ENCODE data around the gene AUTS2. TPM values are rescaled to one million over a fixed set of nuclear protein-coding genes. Genes with fewer than 3 reads are reported as not detected.

AUTS2 gene
- total RNA-seq, 1 experiment from 2014 or later: 256 TPM

DNA sequence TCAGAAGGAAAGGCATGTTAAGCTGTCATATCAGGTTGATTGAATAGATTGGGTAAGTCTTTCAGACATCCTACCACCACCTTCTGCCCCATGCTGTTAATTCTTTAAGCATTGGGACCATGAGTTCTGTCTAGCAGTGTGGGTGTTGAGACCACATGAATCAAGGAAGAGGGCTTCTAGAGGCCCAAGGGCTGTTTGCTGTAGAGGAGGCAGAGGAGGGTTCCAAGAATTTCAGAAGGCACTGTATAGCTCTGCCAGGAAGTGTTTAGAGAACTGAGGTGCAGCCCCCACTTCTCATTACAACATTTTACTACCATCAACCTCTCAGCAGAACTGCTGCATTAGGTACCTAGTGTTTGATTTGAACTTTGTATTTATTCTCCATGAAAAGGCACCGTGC, 720.2 kb downstream of the AUTS2 start:
- H3K27ac Mint-ChIP-seq: no peak overlapping the region
- Histone ChIP-seq H3K79me2 (ENCODE audit: insufficient read depth, low read length) (no peaks in the 10 kb centered on the region), H3K9me3 (ENCODE audit: control insufficient read depth, low read depth, low read length) (no peaks in the 10 kb centered on the region), H3K18ac (ENCODE audit: insufficient read length, low read depth, low read length) (no peak overlapping the region), H3K4me1 (ENCODE audit: insufficient read depth, low read length) (peaks cover 2% of the 10 kb centered on the region; the same call in 1 of the 2 replicates), H2AK5ac (ENCODE audit: insufficient read length, low read length) (no peak overlapping the region), H3K23me2 (ENCODE audit: insufficient read length, low read depth, low read length, poor library complexity, severe bottlenecking) (no peaks in the 10 kb centered on the region), H3K79me1 (ENCODE audit: insufficient read depth, low read depth, low read length, poor library complexity, severe bottlenecking) (no peaks in the 10 kb centered on the region), H4K20me1 (ENCODE audit: control insufficient read depth, insufficient read depth, insufficient read length) (no peaks in the 10 kb centered on the region), H2AFZ (ENCODE audit: low read length) (no peak overlapping the region), H2BK5ac (ENCODE audit: insufficient read length, low read length) (no peak overlapping the region), H3K4ac (ENCODE audit: low read depth, low read length) (no peak overlapping the region), H2BK15ac (ENCODE audit: low read depth, low read length) (no peak overlapping the region), H3K23ac (ENCODE audit: insufficient read length, low read depth, low read length) (no peak overlapping the region), H2BK12ac (ENCODE audit: insufficient read length, low read depth, low read length) (no peak overlapping the region), H3K27ac (ENCODE audit: insufficient read length, low read depth, low read length) (no peak overlapping the region), H3K4me2 (ENCODE audit: insufficient read depth, insufficient read length, low read length) (no peak overlapping the region), H3K56ac (ENCODE audit: insufficient read length, low read depth, low read length) (no peak overlapping the region), H4K8ac (replicated peaks; ENCODE audit: insufficient read length, low read depth, low read length) (no peak overlapping the region), H3K9ac (ENCODE audit: extremely low read depth, insufficient read length, low read length) (no peak overlapping the region), H2BK20ac (ENCODE audit: low read depth, low read length, poor library complexity, severe bottlenecking) (no peak overlapping the region), H3K27me3 (ENCODE audit: insufficient read depth, low read length) (no peaks in the 10 kb centered on the region), H4K5ac (ENCODE audit: insufficient read length, low read depth, low read length) (no peak overlapping the region), H3K14ac (ENCODE audit: insufficient read depth, low read length) (no peak overlapping the region), H4K91ac (ENCODE audit: insufficient read length, low read depth, low read length) (no peak overlapping the region), H3T11ph (ENCODE audit: low read length) (no peak overlapping the region), H2BK120ac (ENCODE audit: low read depth, low read length, poor library complexity, severe bottlenecking) (no peak overlapping the region)
- no peaks in the 10 kb centered on the region for H3K36me3 Mint-ChIP-seq (ENCODE audit: insufficient read depth in 1 of 3, low read depth in 3 of 3)
- no CpG with 5 or more reads among the region's 1 CpG for WGBS (ENCODE audit: extremely low coverage, insufficient read length, low lambda C conversion rate)
- no peaks in the 10 kb centered on the region for H3K9me3 Mint-ChIP-seq
- H3K27me3 Mint-ChIP-seq (ENCODE audit: low read depth): no peaks in the 10 kb centered on the region
- H3K4me3 Mint-ChIP-seq: no peak overlapping the region
- TF ChIP-seq, protein P1, sequence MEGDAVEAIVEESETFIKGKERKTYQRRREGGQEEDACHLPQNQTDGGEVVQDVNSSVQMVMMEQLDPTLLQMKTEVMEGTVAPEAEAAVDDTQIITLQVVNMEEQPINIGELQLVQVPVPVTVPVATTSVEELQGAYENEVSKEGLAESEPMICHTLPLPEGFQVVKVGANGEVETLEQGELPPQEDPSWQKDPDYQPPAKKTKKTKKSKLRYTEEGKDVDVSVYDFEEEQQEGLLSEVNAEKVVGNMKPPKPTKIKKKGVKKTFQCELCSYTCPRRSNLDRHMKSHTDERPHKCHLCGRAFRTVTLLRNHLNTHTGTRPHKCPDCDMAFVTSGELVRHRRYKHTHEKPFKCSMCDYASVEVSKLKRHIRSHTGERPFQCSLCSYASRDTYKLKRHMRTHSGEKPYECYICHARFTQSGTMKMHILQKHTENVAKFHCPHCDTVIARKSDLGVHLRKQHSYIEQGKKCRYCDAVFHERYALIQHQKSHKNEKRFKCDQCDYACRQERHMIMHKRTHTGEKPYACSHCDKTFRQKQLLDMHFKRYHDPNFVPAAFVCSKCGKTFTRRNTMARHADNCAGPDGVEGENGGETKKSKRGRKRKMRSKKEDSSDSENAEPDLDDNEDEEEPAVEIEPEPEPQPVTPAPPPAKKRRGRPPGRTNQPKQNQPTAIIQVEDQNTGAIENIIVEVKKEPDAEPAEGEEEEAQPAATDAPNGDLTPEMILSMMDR (conservative IDR thresholded peaks at IDR 0.05): no peak
- no peak for DNase-seq
- H3K4me1 Mint-ChIP-seq: peaks cover 28 to 44% of the 10 kb centered on the region in 2 experiments

Data from H9 (cell line).